IMR-90 (cell line): ENCODE data around the gene PCK1.

Source experiments
- CEBPB ChIP-seq: IDR thresholded peaks from 2 replicates; pipeline ENCODE4 v1.6.1; 2012; ENCODE audit warnings: low read depth, low read length, improper control_type of control experiment
- CTCF ChIP-seq: conservative IDR thresholded peaks from 2 replicates; pipeline ENCODE4 v1.5.1; 2012; ENCODE audit warnings: mild to moderate bottlenecking, low read depth, low read length, improper control_type of control experiment
- ELK1 ChIP-seq: fragments of 150-350 bp; IDR thresholded peaks from 2 replicates; pipeline ENCODE4 v1.6.1; 2016; ENCODE audit warnings: low read depth, mild to moderate bottlenecking, low read length, moderate library complexity, borderline replicate concordance
- FOS ChIP-seq: fragments of 150-350 bp; IDR thresholded peaks from 2 replicates; pipeline ENCODE4 v1.6.1; 2016; ENCODE audit warnings: low read depth, low read length
- MAZ ChIP-seq: IDR thresholded peaks from 2 replicates; pipeline ENCODE4 v1.6.1; 2012; ENCODE audit warnings: low read depth, mild to moderate bottlenecking, low read length, improper control_type of control experiment, moderate library complexity, borderline replicate concordance
- POLR2A ChIP-seq: IDR thresholded peaks from 2 replicates; pipeline ENCODE4 v1.6.1; 2012; ENCODE audit warnings: mild to moderate bottlenecking, low read depth, low read length

- no peak for TF ChIP-seq ELK1
- TF ChIP-seq CTCF: no peak
- TF ChIP-seq FOS: no peak
- no peak for TF ChIP-seq POLR2A
- no peak for TF ChIP-seq MAZ
- TF ChIP-seq CEBPB: no peak
These were observed 55.4 kb downstream of the PCK1 start for GRCh38 chr20:57616143-57616951.
